ENCODE data around the gene PCGF1.

Gene PCGF1

DNA sequence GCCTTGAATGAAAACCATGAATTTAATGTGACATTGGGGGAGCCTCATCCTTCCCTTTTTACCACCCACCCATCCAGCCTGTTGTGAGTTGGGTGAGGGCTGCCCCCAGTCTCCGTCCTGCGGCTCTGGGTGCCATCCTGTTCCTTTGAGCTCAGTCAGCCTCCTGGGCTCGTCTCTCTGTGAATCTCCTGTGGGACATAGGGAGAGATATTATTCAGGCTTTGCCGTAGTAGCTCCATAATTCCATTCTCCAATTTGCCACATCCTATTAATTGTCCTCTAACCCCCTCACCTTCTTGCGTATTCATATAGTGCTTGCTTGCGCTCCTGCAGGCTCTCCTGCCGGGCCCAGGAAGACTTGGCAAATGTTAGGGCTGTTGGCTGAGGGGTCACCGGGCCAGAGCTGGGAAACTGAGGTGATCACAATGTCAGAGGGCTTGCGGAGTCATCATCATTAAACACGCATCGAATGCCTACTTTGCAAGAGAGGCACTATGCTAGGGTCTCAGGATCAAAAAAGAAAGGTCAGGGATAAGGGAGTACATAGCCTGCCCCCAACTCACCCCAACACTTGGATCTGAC, 19.2 kb upstream of the PCGF1 start:
- Histone ChIP-seq H3K4me3 (replicated peaks; ENCODE audit: insufficient read depth, low read length) (no peak overlapping the region), H3K27ac (replicated peaks) (no peak overlapping the region), H3K27me3 (ENCODE audit: insufficient read depth, poor library complexity, severe bottlenecking) (no peaks in the 10 kb centered on the region)
- no peak for DNase-seq (ENCODE audit: low read depth in 1 of 2, low spot score in 1 of 2)
- no peak for TF ChIP-seq GABPA (IDR thresholded peaks at IDR 0.05; ENCODE audit: low read depth)
- TF ChIP-seq, protein P1, sequence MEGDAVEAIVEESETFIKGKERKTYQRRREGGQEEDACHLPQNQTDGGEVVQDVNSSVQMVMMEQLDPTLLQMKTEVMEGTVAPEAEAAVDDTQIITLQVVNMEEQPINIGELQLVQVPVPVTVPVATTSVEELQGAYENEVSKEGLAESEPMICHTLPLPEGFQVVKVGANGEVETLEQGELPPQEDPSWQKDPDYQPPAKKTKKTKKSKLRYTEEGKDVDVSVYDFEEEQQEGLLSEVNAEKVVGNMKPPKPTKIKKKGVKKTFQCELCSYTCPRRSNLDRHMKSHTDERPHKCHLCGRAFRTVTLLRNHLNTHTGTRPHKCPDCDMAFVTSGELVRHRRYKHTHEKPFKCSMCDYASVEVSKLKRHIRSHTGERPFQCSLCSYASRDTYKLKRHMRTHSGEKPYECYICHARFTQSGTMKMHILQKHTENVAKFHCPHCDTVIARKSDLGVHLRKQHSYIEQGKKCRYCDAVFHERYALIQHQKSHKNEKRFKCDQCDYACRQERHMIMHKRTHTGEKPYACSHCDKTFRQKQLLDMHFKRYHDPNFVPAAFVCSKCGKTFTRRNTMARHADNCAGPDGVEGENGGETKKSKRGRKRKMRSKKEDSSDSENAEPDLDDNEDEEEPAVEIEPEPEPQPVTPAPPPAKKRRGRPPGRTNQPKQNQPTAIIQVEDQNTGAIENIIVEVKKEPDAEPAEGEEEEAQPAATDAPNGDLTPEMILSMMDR (IDR thresholded peaks at IDR 0.05; ENCODE audit: insufficient read depth, low read length), result no peak
- no peak for TF ChIP-seq POLR2AphosphoS5 (IDR thresholded peaks at IDR 0.05; ENCODE audit: low read depth)
- no peak for TF ChIP-seq SPI1 (IDR thresholded peaks at IDR 0.05; ENCODE audit: borderline replicate concordance, low read depth)
- TF ChIP-seq, protein P2, sequence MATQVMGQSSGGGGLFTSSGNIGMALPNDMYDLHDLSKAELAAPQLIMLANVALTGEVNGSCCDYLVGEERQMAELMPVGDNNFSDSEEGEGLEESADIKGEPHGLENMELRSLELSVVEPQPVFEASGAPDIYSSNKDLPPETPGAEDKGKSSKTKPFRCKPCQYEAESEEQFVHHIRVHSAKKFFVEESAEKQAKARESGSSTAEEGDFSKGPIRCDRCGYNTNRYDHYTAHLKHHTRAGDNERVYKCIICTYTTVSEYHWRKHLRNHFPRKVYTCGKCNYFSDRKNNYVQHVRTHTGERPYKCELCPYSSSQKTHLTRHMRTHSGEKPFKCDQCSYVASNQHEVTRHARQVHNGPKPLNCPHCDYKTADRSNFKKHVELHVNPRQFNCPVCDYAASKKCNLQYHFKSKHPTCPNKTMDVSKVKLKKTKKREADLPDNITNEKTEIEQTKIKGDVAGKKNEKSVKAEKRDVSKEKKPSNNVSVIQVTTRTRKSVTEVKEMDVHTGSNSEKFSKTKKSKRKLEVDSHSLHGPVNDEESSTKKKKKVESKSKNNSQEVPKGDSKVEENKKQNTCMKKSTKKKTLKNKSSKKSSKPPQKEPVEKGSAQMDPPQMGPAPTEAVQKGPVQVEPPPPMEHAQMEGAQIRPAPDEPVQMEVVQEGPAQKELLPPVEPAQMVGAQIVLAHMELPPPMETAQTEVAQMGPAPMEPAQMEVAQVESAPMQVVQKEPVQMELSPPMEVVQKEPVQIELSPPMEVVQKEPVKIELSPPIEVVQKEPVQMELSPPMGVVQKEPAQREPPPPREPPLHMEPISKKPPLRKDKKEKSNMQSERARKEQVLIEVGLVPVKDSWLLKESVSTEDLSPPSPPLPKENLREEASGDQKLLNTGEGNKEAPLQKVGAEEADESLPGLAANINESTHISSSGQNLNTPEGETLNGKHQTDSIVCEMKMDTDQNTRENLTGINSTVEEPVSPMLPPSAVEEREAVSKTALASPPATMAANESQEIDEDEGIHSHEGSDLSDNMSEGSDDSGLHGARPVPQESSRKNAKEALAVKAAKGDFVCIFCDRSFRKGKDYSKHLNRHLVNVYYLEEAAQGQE (IDR thresholded peaks at IDR 0.05; ENCODE audit: insufficient replicate concordance, low read depth), result no peak

DNA sequence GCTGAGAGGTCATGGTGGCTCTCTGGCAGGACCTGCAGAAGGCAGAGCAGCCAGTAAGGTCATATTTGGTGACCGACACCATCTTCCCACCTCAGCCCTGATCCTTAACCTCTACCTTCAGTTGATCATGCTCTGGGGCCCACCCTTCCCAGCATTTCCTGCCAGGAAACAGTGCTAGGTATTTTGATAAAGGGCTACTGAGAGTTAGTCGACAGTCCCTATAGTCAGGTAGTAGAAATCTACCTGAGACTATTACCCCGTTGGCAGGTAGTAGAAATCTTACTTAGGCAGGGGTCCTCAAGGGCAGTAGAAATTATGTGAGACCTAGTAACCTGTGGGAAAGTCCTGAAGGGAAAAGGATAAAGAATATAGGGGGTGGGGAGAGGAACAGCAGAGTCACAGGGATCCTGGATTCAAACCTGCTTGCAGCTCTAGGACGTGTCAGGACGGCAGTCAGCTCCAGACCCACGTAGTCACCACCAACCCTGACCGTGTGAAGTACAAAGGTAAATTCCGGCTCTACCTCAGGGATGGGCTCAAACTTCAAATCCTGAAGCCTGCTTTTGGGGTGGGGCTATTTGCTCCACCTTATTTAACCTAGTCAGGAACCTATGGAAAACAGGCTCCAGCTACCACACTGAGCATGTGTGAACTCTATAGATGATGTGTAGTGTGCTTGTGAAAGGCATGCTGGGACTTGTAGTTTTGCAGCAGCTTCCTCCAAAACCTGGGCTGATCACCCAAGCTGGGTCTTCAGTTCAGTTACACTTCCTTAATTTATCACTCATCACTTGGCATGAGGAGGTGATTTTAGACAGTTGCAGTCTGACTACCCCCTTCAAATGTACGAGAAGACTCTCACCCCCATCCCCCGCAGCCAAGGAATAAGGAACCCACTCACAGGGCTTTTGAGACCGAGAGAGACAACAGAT, 18.5 kb upstream of the PCGF1 start, which contains the start of gene DQX1:
DQX1 (minus strand) TSS at position 515 of the 932 bp plus-strand sequence; CDS start at position 13, 502 bp downstream.
- H3K4me3 ChIP-seq (replicated peaks; ENCODE audit: insufficient read depth, low read length), result no peak within 1 kb of the TSS
- H3K27me3 ChIP-seq (ENCODE audit: insufficient read depth, poor library complexity, severe bottlenecking), result no peaks in the 10 kb centered on the region
- TF ChIP-seq, protein P1 (IDR thresholded peaks at IDR 0.05; ENCODE audit: insufficient read depth, low read length), result no peak
- no peak for TF ChIP-seq GABPA (IDR thresholded peaks at IDR 0.05; ENCODE audit: low read depth)
- peak; percentile 37; the same call in 1 of the 2 replicates for TF ChIP-seq POLR2AphosphoS5 (IDR thresholded peaks at IDR 0.05; ENCODE audit: low read depth)
- peak; percentile 91 for TF ChIP-seq SPI1 (IDR thresholded peaks at IDR 0.05; ENCODE audit: borderline replicate concordance, low read depth)
- TF ChIP-seq, protein P2 (IDR thresholded peaks at IDR 0.05; ENCODE audit: insufficient replicate concordance, low read depth), result no peak
- H3K27ac ChIP-seq (replicated peaks), result no peak within 1 kb of the TSS
- peak; percentile 59 to 81 for DNase-seq (ENCODE audit: low read depth in 1 of 2, low spot score in 1 of 2)

DNA sequence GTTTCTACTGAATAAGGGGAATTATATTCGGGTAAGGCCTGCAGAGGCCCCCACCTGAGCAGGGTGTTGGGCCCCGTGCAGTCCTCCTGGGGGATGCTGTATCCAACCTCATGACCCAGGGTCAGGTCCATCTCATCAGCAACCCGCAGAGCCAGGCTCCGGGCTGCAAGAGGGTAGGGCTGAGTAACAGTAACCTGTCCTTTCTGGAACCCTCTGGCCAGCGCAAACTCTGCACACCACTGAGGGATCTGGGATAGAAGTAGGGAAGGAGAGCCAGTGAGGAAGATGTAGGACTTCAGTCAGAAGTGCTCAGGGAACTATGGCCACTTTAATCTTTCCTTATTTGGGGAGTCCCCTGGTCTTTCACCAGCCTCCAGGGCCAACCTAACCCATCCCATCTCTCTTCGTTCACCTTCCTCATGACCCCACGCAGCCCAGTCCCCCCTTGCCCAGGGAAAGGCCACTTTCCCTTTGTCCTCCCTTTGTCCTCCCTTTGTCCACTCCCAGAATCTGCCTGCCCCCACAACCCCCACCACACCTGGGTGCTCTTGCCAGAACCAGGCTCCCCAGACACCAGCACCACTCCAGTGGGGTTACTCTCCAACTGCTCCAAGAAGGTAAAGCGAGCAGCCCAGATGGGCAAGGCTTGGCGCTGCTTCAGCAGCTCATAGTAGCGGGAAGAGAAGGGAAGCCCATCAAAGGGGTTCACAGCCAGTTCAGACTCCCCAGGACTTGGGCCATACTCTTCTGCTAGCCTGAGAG, 17.6 kb upstream of the PCGF1 start:
- no peak for TF ChIP-seq SPI1 (IDR thresholded peaks at IDR 0.05; ENCODE audit: borderline replicate concordance, low read depth)
- TF ChIP-seq, protein P1 (IDR thresholded peaks at IDR 0.05; ENCODE audit: insufficient read depth, low read length), result no peak
- no peak for TF ChIP-seq POLR2AphosphoS5 (IDR thresholded peaks at IDR 0.05; ENCODE audit: low read depth)
- TF ChIP-seq, protein P2 (IDR thresholded peaks at IDR 0.05; ENCODE audit: insufficient replicate concordance, low read depth), result no peak
- TF ChIP-seq GABPA (IDR thresholded peaks at IDR 0.05; ENCODE audit: low read depth), result no peak
- DNase-seq (ENCODE audit: low read depth in 1 of 2, low spot score in 1 of 2), result no peak
- H3K27ac ChIP-seq (replicated peaks), result no peak overlapping the region
- no peaks in the 10 kb centered on the region for H3K27me3 ChIP-seq (ENCODE audit: insufficient read depth, poor library complexity, severe bottlenecking)
- no peak overlapping the region for H3K4me3 ChIP-seq (replicated peaks; ENCODE audit: insufficient read depth, low read length)

Measured in HL-60 (cell line).